ENCODE data around the gene TRAF1.
"Not testable (repeated sequence)": the region's sequence is repeated elsewhere in the genome, so short reads cannot be mapped to it uniquely, and the experiment has no call there.

The TRAF1 gene

GRCh38 chr9:120926397-120926928 is at the start of gene TRAF1:
Gene TRAF1, minus strand, starts transcription at chr9:120926796. Its CDS starts 721 bp downstream, at chr9:120926075.
- DNase-seq = peak; percentile 67

- DNase-seq = no peak
Measured at GRCh38 chr9:120974921-120975320, 48.3 kb upstream of the TRAF1 start.

- no peak for DNase-seq
Measured at GRCh38 chr9:120974181-120974580, 47.6 kb upstream of the TRAF1 start.

GRCh38 chr9:120971938-120972337 is 45.3 kb upstream of the TRAF1 start:
- DNase-seq = no peak

- DNase-seq = not testable (repeated sequence)
Measured at GRCh38 chr9:120971471-120971870, 44.9 kb upstream of the TRAF1 start.

GRCh38 chr9:120970244-120970643 is 43.6 kb upstream of the TRAF1 start:
- DNase-seq = no peak

GRCh38 chr9:120966013-120966369 is 39.4 kb upstream of the TRAF1 start:
- no peak for DNase-seq

- DNase-seq = no peak
Measured at GRCh38 chr9:120965344-120966012, 38.9 kb upstream of the TRAF1 start.

GRCh38 chr9:120961936-120962335 is 35.3 kb upstream of the TRAF1 start:
- DNase-seq = no peak

GRCh38 chr9:120960001-120960400 is 33.4 kb upstream of the TRAF1 start:
- DNase-seq = no peak

GRCh38 chr9:120956862-120957261 is 30.3 kb upstream of the TRAF1 start:
- DNase-seq = no peak

GRCh38 chr9:120951960-120952618 is 25.5 kb upstream of the TRAF1 start:
- DNase-seq = no peak

- no peak for DNase-seq
Measured at GRCh38 chr9:120950421-120951388, 24.1 kb upstream of the TRAF1 start.

GRCh38 chr9:120949290-120949689 is 22.7 kb upstream of the TRAF1 start:
- no peak for DNase-seq

- DNase-seq = no peak
Measured at GRCh38 chr9:120948824-120949223, 22.2 kb upstream of the TRAF1 start.

GRCh38 chr9:120947222-120947621 is 20.6 kb upstream of the TRAF1 start:
- no peak for DNase-seq

- DNase-seq = no peak
Measured at GRCh38 chr9:120946259-120946658, 19.7 kb upstream of the TRAF1 start.

GRCh38 chr9:120944948-120945347 is 18.4 kb upstream of the TRAF1 start:
- DNase-seq = no peak

GRCh38 chr9:120944434-120944843 is 17.8 kb upstream of the TRAF1 start:
- DNase-seq = no peak

GRCh38 chr9:120942186-120943001 is 15.8 kb upstream of the TRAF1 start:
- no peak for DNase-seq

- DNase-seq = no peak
Measured at GRCh38 chr9:120941046-120941770, 14.6 kb upstream of the TRAF1 start.

- no peak for DNase-seq
Measured at GRCh38 chr9:120940573-120940972, 14.0 kb upstream of the TRAF1 start.
